Upper lobe of left lung (tissue), 4 donors: Measurements from ENCODE around the gene EVA1B.

Experiments
- CTCF ChIP-seq, 6 experiments: fragments of 450-650 bp in 4 of 6; fragments of 200-600 bp in 2 of 6; sonication (generic) in 2 of 6; IDR thresholded peaks; one replicate each; pipeline ENCODE4 v1.5.1; 2016 to 2019; ENCODE audit warnings: antibody characterized with exemption in 6 of 6
- EP300 ChIP-seq, 4 donors: sonication (generic); formaldehyde crosslinking; IDR thresholded peaks; one replicate each; pipeline ENCODE4 v1.5.1; 2017; ENCODE audit warnings: antibody characterized with exemption in 4 of 4, control low read depth in 2 of 4
- POLR2A ChIP-seq, 4 donors: fragments of 450-650 bp; IDR thresholded peaks; one replicate each; pipeline ENCODE4 v1.5.1; 2016 to 2017; ENCODE audit warnings: antibody characterized with exemption in 4 of 4, mild to moderate bottlenecking in 2 of 4
- POLR2AphosphoS5 ChIP-seq, 2 donors: sonication (generic); formaldehyde crosslinking; IDR thresholded peaks; one replicate each; pipeline ENCODE4 v1.5.1; 2017; ENCODE audit warnings: antibody characterized with exemption in 2 of 2

DNA sequence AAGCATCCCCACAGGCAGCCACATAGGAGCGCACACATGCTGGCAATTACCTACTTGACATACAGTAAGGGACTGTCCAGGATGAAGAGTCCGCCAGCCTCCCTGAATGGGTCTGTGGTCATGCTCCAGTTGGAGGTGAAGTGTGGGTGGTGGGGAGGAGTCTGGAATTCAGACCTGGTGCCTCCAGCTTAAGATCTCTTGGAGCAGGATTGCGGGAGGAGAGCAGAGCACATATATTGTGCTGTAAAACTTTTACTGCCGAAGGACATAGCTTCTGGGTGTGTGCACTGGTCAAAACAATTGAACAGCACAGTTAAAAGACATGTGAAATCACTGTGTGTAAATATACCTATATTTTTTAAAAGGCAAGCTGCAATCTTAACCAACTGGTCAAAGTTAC, 44.4 kb upstream of the EVA1B start:
- no peak for TF ChIP-seq POLR2A (IDR thresholded peaks at IDR 0.05)
- no peak for TF ChIP-seq CTCF (IDR thresholded peaks at IDR 0.05)
- no peak for TF ChIP-seq POLR2AphosphoS5 (IDR thresholded peaks at IDR 0.05)
- TF ChIP-seq EP300 (IDR thresholded peaks at IDR 0.05) = no peak
